DOHH2 (cell line): ENCODE data around the gene SLC6A6.

Experiments
- H3F3A ChIP-seq: fragments of 200-600 bp; sonication (generic), shearing (Covaris generic); 2 replicates; pipeline ENCODE4 v1.6.0; 2016; ENCODE audit warnings: antibody characterized with exemption, mild to moderate bottlenecking; ENCODE audit not compliant: control insufficient read depth, insufficient read depth
- H3K27ac ChIP-seq: fragments of 200-600 bp; sonication (generic); 2 replicates; pipeline ENCODE4 v1.5.1; 2014; ENCODE audit warnings: low read depth, mild to moderate bottlenecking, low read length, moderate library complexity
- H3K27me3 ChIP-seq: fragments of 200-600 bp; sonication (generic); 2 replicates; pipeline ENCODE4 v1.6.1; 2014; ENCODE audit warnings: mild to moderate bottlenecking, low read length, mixed read lengths; ENCODE audit not compliant: control insufficient read depth
- H3K36me3 ChIP-seq: fragments of 200-600 bp; sonication (generic); 2 replicates; pipeline ENCODE4 v1.6.1; 2014; ENCODE audit warnings: mild to moderate bottlenecking, low read length, moderate library complexity, mixed read lengths; ENCODE audit not compliant: control insufficient read depth
- H3K4me1 ChIP-seq: fragments of 200-600 bp; sonication (generic); 2 replicates; pipeline ENCODE4 v1.6.1; 2014; ENCODE audit warnings: mild to moderate bottlenecking, low read length, mixed read lengths; ENCODE audit not compliant: control insufficient read depth
- H3K4me2 ChIP-seq: fragments of 200-600 bp; sonication (generic); 2 replicates; pipeline ENCODE4 v1.6.0; 2014; ENCODE audit warnings: mild to moderate bottlenecking, low read length, moderate library complexity
- H3K4me3 ChIP-seq: fragments of 200-600 bp; sonication (generic); 2 replicates; pipeline ENCODE4 v1.5.1; 2014; ENCODE audit warnings: mild to moderate bottlenecking, low read length, mixed read lengths
- H3K79me2 ChIP-seq: fragments of 200-600 bp; sonication (generic); 2 replicates; pipeline ENCODE4 v1.6.1; 2014; ENCODE audit warnings: mild to moderate bottlenecking, low read length, mixed read lengths; ENCODE audit not compliant: control insufficient read depth
- H3K9me2 ChIP-seq: fragments of 200-600 bp; sonication (generic); replicated peaks from 2 replicates; pipeline ENCODE4 v1.6.1; 2014; ENCODE audit warnings: mild to moderate bottlenecking, low read length, mixed read lengths; ENCODE audit not compliant: control insufficient read depth
- H3K9me3 ChIP-seq: fragments of 200-600 bp; sonication (generic); 2 replicates; pipeline ENCODE4 v1.6.1; 2014; ENCODE audit warnings: antibody characterized with exemption, low read length, mixed read lengths; ENCODE audit not compliant: control insufficient read depth, insufficient read depth
- H4K20me1 ChIP-seq: fragments of 200-600 bp; sonication (generic); 2 replicates; pipeline ENCODE4 v1.6.0; 2014; ENCODE audit warnings: low read depth, mild to moderate bottlenecking, antibody characterized with exemption, low read length, moderate library complexity; ENCODE audit not compliant: control insufficient read depth, insufficient read depth
- EZH2phosphoT487 ChIP-seq: fragments of 200-600 bp; sonication (generic); IDR thresholded peaks from 2 replicates; pipeline ENCODE4 v1.6.1; 2017; ENCODE audit warnings: borderline replicate concordance, mild to moderate bottlenecking, antibody characterized with exemption, low read length, moderate library complexity, mixed read lengths
- TF ChIP-seq, protein P1 (sequence below): fragments of 200-600 bp; sonication (generic); IDR thresholded peaks from one replicate; pipeline ENCODE4 v1.5.1; 2014; ENCODE audit warnings: antibody characterized with exemption, mild to moderate bottlenecking, low read depth, low read length; ENCODE audit not compliant: poor library complexity, severe bottlenecking

Gene SLC6A6

DNA sequence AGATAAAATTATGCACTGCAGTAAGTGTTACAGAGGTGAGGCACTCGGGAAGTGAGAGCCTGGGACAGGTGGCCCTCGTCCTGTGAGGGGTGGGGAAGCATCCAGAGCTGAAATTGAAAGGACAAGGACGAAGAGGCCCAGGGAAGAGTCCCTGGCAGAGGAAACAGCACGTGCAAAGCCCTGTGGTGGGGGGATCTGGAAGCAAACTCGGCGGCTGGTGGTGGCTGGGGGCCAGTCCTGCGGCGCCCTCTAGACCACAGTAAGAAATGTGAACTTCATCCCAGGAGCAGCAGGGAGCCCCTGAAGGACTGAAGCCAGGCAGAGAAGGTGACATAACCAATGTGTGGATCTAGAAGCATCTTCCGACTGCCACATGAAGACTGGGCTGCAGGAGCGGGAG is 94.9 kb downstream of the SLC6A6 start:
- Histone ChIP-seq H3K36me3 (no peaks in the 10 kb centered on the region), H3K9me2 (no peaks in the 10 kb centered on the region), H3K4me3 (no peak overlapping the region), H4K20me1 (no peaks in the 10 kb centered on the region), H3K27me3 (no peaks in the 10 kb centered on the region), H3K4me1 (no peaks in the 10 kb centered on the region), H3K4me2 (no peak overlapping the region), H3K9me3 (no peaks in the 10 kb centered on the region), H3F3A (no peaks in the 10 kb centered on the region), H3K79me2 (no peaks in the 10 kb centered on the region), H3K27ac (no peak overlapping the region)
- TF ChIP-seq, protein P1, sequence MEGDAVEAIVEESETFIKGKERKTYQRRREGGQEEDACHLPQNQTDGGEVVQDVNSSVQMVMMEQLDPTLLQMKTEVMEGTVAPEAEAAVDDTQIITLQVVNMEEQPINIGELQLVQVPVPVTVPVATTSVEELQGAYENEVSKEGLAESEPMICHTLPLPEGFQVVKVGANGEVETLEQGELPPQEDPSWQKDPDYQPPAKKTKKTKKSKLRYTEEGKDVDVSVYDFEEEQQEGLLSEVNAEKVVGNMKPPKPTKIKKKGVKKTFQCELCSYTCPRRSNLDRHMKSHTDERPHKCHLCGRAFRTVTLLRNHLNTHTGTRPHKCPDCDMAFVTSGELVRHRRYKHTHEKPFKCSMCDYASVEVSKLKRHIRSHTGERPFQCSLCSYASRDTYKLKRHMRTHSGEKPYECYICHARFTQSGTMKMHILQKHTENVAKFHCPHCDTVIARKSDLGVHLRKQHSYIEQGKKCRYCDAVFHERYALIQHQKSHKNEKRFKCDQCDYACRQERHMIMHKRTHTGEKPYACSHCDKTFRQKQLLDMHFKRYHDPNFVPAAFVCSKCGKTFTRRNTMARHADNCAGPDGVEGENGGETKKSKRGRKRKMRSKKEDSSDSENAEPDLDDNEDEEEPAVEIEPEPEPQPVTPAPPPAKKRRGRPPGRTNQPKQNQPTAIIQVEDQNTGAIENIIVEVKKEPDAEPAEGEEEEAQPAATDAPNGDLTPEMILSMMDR, result no peak
- no peak for TF ChIP-seq EZH2phosphoT487

DNA sequence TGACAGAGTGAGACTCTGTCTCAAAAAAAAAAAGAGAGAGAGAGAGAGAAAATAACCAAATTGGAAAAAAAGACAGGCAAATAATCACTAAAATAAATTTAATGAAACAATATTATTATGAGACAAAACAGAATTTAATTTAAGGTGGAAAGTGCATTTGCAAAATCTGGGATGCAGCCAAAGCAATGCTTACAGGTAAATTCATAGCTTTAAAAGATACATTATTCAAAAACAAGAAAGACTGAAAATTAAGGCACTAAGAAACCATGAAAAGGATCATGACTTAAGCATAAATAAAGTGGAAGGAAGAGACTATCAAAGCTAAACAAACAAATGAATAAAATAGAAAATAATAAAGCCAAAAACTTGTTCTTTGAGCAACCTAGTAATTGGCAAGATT is 100.1 kb downstream of the SLC6A6 start:
- no peaks in the 10 kb centered on the region for H3F3A ChIP-seq
- no peaks in the 10 kb centered on the region for H3K9me2 ChIP-seq
- no peaks in the 10 kb centered on the region for H4K20me1 ChIP-seq
- H3K27ac ChIP-seq, result no peak overlapping the region
- no peak overlapping the region for H3K4me2 ChIP-seq
- no peaks in the 10 kb centered on the region for H3K4me1 ChIP-seq
- H3K36me3 ChIP-seq, result no peaks in the 10 kb centered on the region
- no peak overlapping the region for H3K4me3 ChIP-seq
- TF ChIP-seq EZH2phosphoT487, result no peak
- TF ChIP-seq, protein P1, result no peak
- no peaks in the 10 kb centered on the region for H3K27me3 ChIP-seq
- H3K9me3 ChIP-seq, result no peaks in the 10 kb centered on the region
- no peaks in the 10 kb centered on the region for H3K79me2 ChIP-seq

DNA sequence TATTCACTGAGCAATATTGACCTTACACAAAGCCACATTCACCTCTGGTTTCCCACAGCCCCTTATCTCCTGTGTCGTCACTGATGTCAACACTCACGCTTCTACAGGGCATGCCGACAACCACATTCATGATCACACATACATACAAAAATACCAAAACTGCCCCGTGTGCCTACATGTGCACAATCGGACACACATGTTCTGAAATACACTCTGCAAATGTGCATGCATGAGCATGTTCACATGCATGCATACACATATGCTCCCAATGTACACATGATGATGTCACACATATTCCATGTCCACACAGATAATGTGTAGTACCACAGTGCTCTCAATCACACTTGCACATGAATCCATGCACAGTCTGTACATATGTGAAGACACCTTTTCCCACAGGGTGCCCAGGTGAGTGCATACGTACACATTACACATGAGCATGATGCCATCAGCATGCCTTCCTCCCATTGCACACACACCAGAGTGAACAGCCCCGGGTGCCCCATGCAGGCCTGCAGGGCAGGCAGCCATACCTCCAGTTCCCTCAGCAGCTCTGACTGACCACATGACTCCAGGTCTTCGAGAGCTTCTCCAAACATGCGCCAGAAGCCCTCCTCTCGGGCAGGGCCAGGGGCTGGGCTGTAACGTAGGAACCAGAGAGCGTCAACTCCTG is 100.8 kb downstream of the SLC6A6 start:
- Histone ChIP-seq H3K79me2 (no peaks in the 10 kb centered on the region), H3K27me3 (no peaks in the 10 kb centered on the region; the same call in 1 of the 2 replicates), H3K4me1 (no peaks in the 10 kb centered on the region), H3K36me3 (no peaks in the 10 kb centered on the region), H3K9me3 (no peaks in the 10 kb centered on the region), H3K9me2 (no peaks in the 10 kb centered on the region), H3K4me2 (no peak overlapping the region), H3K4me3 (no peak overlapping the region), H3K27ac (no peak overlapping the region), H3F3A (no peaks in the 10 kb centered on the region), H4K20me1 (no peaks in the 10 kb centered on the region)
- no peak for TF ChIP-seq EZH2phosphoT487
- TF ChIP-seq, protein P1, result no peak
